8988T (cell line): ENCODE results near the gene YAE1.

Experiments
- DNase-seq: peaks from one replicate; pipeline ENCODE4 v3.0.0; 2011

Gene YAE1

DNA sequence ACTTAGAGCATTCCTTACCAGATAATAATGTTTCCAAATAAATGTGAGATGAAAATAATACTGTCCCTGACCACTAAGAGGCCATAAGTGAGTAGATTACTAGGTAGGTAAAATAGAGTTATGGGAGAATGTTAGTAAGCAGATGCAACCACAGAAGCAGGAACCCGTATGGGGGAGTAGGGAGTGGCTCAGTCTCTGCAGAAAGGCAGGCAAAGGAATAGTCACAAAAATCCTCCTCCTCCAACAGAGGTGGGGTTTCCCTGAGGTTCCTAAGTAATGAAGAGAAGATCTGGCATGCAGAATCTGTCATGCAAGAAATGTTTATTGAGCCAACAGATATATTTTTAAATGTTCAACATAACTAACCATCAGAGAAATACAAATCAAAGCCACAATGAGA, 9.0 kb upstream of the YAE1 start:
- DNase-seq, result no peak

DNA sequence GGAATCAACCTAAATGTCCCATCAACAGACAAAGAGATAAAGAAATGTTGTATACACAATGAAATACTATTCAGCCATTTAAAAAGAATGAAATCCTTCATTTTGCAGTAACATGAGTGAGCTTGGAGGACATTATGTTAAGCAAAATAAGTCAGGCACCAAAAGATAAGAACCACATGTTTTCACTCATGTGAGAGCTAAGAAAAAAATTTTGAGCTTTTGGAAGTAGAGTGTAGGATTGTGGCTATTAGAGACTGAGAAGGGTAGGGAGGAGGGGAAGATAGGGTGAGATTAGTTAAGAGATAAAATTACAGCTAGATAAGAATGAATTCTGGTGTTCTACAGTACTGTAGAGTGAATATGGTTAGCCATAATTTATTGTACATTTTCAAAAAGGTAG, 8.3 kb upstream of the YAE1 start:
- DNase-seq, result no peak

DNA sequence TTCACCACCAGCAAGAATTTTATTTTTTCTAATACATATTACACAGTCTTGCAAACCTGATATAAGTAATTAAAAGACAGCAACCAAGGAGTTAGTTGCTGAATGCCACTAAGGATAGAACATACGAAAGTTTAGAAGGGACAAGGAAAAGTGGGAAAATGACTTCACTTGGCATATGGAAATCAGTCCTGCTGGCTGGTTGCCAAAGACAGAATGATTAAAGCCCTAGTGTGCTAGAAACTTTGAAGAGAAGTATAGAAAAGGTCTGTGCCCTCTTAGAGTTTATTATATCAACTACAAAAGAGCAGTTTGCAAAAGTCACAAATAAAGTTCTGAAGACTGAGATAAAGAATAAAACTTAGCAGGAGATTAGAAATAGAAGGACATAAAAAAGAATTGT, 5.8 kb upstream of the YAE1 start:
- no peak for DNase-seq

DNA sequence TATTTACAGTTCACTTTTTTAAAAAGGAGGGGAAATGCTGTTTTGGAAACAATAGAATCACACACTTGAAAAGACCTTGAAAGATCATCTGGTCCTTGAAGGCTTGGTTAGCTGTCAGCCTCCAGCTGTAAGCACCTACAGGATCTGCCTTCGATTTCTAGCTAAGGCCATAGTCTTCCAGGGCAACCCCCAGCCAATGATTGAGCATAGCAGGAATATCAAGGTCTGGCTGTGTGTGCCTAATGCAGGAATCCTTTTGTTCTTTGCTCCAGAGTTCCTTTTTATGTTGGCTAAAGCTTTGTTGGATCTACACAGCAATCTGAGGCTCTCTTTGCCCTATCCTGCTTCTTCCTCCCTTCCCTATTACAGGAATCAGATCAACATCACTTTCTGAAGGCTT, 5.2 kb upstream of the YAE1 start:
- DNase-seq, result no peak

DNA sequence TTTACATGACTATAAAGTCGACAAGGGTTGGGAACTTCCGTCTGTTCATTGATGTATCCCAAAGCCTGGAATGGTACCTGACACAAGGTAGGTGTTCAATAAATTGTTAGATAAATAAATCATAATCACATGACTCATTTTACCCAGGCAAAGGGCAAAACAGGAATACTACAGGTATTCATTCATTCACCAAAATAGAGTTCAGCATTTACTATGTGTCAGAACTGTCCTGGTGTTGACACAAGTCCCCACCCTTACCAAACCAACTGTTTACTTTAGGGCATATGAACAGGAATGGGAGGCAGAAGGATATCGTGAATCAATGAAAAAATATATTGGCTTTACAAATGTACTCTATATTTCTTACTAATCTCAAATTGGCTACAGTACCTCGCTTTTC, 666 bp upstream of the YAE1 start:
- no peak for DNase-seq

DNA sequence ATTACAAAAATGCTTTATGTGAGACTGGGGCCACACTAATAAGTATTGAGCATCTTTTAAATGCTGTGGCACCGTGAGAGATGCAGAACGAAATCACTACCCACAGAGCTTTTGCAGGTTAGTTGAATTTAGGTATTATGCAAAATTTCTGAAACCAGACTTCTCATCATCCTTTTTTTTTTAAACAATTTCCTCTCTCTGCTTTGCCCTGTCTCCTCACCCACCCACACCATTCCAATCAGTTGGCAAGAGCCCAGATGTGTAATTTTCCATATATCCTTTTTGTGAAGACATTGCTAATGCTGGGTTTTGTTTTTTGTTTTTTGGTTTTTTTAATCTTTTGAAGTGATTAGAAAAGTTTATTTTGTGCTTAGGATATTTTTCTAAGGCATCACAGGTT, 1.1 kb downstream of the YAE1 start:
- no peak for DNase-seq

DNA sequence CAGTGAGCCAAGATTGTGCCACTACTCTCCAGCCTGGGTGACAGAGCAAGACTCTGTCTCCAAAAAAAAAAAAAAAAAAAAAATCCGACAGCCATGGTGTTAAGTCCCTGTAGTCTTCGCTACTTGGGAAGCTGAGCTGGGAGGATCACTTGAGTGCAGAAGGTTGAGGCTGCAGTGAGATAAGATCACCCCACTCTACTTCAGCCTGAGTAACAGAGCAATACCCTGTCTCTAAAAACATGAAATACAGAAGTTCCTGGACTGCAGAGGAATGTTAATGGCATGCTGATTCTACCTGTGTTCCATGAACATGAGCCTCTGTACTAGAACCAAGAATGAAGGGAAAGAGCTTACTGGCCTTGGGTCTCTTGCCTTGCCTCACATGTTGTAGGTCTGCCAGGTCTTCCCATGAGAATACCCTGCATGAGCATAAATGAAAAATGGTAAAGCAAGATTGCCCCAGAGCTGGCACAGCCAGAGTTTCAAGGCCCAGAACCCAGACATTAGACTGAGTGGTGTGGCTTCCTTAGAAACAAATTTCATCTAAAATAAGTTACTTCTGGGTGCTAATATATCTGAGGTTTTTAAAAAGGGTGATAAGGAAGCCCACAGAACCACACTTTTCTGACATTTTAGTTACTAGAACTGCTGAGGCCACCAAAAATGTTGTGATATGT, 8.6 kb downstream of the YAE1 start:
- DNase-seq, result no peak

DNA sequence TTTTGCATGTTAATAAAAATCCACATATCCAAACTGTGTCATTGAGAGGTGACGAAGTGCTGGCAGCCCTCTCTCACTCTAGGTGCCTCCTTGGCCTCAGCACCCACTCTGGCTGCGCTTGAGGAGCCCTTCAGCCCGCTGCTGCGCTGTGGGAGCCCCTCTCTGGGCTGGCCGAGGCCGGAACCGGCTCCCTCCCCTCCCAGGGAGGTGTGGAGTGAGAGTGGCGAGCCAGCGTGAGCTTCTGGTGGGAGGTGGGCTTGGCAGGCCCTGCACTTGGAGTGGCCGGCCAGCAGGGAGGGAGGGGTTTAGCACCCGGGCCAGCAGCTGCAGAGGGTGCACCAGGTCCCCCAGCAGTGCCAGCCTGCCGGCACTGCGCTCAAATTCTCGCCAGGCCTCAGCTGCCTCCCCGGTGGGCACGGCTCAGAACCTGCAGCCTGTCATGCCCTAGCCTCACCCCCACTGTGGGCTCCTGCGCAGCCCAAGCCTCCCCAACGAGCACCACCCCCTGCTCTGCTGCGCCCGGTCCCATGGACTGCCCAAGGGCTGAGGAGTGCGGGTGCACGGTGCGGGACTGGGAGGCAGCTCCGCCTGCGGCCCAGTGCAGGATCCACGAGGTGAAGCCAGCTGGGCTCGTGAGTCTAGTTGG, 11.1 kb downstream of the YAE1 start:
- no peak for DNase-seq

DNA sequence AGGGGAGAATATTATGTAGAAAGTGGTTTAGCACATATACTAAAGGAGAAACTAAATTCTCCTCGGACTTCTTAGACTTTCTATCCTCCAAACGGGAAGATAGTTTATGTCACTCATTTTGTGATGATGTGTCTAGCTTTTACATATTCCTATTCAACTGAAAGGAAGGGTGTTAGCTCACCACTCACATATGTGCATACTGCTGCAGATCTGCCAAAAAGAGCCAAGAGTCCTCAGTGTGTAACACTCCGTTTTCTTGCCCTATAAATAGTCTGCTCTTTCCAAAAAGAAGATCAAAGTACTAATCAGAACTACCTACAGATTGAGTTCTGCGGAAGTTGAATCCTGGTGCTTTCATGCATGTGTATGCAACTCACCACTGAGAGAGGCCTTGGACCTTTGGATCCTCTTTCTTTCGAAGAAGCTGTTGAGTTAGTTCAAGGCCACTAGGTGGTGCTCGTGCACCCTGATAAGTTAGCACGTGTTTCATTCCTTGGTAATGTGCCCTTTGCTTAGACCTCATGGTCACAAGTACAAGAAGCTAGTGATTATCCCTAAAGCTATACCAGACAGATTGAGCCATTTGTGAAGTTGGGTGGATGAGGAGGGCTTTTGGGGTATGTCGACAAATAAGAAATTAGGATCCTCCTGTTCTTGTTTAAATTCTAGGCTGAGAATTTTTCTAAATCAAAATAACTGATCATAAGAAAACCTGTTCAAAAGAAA, 14.1 kb downstream of the YAE1 start:
- DNase-seq, result peak; percentile 24

DNA sequence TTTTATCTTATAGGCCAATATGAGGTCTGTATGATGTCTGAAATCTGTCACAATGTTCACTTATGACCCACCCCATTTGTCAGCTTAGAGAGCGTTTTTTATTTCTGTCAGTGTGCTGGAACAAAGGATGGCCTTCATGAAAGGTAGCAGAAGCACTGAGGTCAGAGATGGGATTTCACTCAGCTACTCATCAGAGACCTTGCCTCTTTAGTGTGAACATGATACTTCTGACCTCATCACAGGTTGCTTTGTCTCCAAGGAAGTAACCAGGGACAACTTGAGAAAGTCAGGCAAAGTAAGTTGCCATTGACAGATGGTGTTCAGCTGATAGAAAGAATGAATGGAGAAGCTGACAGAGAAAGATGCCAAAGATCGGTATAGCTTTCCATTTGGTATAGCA, 16.3 kb downstream of the YAE1 start:
- DNase-seq, result no peak

DNA sequence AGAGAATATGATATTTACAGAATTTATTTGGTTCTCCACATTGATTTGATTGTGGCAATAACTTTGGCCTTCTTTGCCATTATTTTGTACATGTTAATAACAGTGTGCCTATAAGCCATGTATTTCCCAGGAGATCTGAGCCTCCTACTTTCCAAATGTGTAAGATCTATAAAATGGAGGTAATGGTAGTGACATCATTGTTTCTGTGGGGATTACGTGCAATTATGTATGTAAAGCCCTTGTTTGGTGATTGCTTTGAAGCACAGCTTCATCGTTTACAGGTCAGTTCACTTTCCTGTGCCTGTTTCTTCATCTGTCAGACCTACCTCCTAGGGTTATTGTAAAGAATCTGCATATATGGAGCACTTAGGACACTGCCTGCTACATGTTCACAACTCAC, 17.3 kb downstream of the YAE1 start:
- DNase-seq, result no peak

DNA sequence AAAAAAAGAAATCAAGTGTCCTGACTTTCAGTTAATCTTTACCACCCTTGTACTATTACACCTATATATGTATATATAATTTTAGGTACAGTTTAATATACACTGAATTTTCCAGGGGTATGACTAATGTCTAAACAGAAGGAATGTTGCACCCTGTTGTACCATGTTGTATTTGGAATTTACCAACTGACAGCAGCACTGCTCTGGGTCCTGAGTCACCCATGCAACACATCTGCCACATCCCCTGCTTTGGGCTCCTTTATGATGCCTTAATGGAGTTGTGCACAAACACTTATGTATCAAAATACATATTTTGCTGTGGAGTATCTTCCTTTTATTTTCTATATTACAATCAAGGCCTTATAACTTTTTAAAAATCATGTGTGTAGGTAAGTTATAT, 21.2 kb downstream of the YAE1 start:
- DNase-seq, result no peak

DNA sequence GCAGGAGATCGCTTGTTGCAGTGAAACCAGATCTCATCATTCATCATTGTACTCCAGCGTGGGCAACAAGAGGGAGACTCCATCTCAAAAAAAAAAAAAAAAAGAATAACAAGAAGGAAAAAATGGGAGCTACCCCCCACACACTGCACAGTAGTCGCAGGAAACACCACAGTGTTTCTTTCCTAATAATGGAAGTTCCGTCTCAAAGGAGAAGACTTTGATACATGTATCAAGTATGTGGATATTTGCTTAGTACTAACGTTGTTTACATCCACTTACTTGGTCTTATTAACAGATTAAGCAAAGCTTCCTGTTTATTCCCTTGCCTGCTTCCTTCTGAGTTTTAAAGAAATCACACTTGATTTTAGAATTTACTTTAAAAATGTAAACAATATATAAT, 22.2 kb downstream of the YAE1 start:
- no peak for DNase-seq

DNA sequence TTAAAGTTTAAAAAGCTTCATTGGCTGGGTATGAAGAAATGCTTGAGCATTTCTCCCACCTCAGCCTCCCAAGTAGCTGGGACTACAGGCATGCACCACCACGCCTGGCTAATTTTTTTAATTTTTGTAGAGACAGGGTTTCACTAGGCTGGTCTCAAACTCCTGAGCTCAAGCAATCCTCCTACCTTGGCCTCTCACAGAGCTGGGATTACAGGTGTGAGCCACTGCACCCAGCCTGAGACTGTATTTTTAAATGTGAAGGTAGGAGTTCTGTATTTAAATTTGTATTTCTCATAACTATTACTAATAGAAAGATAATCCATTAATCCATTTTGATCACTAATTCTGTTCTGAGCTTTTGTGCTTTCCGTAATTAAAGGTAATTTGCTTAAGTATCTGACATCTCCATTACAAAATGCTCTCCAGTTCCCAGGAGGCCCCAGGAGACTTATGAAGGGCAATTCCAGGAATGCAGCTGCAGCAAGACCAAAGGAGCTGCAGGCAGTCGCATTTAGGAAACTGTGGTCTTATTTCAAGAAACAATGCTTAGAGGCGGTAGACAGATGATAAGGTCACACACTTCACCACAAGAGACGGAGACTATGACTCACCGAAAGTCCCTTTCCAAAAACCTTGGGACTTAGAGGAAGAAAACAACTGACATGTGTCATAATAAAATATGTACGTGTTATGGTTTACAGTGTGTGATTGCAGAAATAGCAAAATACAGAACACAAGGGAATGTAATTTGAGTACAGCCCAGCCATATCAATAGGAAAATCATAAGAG, 23.3 kb downstream of the YAE1 start:
- DNase-seq, result no peak

DNA sequence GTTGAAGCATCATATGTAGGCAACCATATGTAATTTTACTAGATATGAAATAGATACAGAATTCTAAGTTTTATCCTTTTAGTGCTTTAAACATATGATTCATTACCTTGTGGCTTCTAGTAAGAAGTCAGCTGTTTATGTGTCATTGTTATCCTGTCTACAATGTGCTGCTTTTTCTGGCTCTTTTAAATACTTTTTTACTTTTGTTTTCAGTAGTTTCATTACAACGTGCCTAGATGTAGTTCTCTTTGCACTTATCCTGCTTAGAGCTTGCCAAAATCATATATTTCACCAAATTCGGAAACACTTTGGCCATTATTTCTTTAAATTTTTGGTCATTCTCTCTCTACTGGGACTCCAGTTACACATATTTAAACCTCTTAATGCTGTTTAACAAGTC, 26.4 kb downstream of the YAE1 start:
- DNase-seq, result no peak

DNA sequence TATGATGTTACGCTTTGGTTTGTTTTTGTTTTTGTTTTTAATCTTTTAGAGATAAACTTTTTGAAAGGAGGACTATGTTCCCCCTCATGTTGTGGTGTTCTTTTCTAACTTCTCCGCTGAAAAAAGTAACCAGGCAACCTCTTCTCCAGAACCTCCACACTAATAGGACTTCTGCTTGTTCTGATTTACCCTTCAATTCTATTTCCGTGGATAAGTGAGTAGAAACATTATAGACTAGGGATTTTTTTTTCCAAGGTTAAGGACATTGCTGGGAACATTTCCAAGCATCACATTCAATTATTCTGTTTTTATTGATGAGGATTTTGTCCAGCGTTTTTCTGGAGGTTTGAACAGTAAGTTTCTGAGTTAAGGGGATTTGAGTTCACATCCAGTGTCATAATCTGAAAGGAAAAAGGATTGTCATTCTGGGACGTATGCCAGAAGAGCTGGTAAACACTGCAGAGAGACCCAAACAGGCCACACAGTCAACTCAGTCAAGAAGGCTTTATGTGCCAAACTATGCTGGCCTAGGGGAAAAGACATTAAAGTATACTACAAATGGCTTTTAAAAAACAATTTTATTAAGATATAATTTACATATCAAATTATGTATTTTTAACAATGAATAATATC, 28.9 kb downstream of the YAE1 start:
- DNase-seq, result no peak

DNA sequence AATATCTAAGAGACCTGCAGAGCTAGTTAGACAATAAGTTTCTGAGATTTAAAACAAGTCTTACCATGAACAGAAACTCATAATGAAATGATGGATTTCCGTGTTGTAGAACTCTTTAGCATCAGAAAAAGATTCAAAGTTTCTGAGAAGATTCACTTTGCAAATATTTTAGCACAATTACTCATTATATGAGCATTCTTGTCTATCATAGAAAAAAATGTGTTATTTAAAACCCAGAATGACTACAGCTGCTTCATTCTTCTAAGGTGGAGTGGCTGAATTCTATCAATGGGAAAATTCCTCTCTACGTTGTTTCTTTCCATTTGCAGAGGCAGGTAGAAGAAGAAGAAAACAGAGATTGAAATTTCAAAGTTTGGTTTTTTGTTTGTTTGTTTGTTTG, 36.1 kb downstream of the YAE1 start:
- no peak for DNase-seq

DNA sequence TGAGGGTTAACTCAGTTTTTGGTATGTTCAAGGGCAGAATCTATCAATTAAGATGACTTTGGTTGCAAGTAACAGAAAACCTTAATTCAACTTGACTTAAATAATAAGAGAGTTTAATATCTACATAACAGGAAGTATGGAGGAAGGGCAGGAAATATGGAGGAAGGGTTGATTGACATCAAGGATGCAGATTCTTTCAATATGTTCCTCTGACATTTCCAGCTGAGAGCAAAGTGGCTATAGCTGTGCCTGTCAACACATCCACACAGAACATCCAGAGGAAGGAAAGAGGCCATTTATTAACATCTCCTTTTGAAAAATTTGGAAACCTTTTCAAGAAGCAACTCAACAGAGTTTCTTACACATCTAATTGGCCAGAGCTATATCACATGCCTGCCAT, 37.7 kb downstream of the YAE1 start:
- no peak for DNase-seq

DNA sequence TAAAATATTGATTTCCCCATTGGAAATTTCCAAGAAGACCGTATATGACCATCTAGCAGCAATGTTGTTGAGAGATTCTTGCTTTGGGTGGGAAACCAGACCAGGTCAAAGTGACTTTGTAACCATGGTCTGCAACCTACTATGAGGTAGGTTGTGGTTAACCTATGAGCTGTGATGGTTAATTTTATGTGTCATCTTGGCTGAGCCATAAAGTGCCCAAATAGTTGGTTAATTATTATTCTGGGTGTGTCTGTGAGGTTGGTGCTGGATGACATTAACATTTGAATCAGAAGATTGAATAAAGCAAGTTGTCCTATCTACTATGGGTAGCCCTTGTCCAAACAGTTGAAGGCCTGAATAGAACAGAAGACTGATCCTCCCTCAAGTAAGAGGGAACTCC, 38.9 kb downstream of the YAE1 start:
- DNase-seq, result no peak

DNA sequence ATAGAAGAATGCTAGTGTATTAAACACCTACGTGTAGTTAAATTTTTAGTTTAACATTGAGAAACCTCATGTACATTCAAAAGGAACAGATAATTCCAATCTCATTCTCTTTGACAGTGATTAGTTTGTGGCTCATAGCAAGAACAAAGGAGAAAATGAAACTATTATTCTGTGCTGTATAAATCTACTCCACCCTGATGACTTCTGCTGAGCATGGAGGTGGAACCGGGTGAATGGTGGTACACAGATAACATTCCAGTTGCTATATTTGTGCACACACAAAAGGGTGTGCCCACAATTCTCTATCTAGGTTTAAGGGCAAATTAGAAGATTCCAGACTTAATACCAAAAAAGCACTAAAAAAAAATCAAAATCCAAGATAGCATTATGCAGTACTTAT, 40.1 kb downstream of the YAE1 start:
- no peak for DNase-seq

DNA sequence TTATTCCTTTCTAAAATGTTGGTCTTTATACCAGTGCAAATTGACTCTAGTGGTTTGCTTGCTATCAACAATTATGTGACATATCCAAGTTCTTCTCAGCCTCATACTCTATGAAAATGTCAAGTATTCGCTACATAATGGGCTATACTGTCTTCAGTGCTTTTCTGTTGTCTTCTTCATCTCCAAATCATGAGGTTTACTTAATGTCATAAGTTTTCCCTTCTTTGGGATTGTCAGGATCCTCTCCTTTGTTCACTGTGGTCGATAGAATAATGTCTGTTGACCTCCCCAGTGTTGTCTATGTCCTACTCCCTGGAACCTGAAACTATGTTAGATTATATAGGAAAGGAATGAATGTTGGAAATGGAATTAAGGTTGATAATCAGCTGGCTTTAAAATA, 40.7 kb downstream of the YAE1 start:
- DNase-seq, result no peak

DNA sequence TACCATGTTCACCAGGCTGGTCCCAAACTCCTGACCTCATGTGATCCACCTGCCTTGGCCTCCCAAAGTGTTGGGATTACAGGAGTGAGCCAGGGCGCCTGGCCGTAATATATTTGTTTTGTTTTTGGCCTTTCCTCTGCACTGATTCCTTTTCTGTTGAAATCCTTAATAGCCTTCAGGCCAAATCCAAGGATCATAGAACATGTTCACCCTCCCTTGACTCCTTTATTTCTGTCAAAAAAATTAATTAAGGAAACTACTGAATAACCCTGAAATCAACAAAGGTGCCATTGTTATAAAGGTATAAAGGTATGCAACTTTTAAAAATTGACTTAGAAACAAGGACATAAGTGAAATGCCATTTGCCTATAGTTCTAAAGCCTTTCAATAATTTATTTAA, 41.7 kb downstream of the YAE1 start:
- DNase-seq, result no peak

DNA sequence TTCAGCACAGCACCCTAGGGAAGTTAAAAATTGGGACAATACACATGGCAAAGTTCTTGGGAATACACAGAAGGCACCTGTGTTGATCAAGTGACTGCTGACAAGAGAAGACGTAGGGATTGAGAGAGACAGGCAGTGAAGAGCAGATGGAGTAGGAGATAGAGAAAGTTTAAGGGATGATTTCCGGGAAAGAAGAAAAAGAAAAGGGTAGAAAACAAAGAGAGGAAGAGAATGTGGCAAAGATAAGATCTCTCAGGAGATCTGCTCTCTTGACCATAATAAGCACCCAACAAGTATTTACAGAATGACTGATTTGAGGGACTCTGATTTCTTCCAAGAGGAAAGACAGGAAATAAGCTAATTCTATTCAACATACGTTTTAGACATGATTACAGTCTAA, 42.1 kb downstream of the YAE1 start:
- DNase-seq, result no peak
